UCSD-AML1 (cell line): ENCODE data around the gene KCTD5.
A peak's percentile ranks its signal among the peaks of the same experiment; 100 is the strongest.
"Not testable (repeated sequence)": the region's sequence is repeated elsewhere in the genome, so short reads cannot be mapped to it uniquely, and the experiment has no call there.

Experiments
- DNase-seq: peaks from one replicate; lab custom pipeline; 2025; ENCODE audit not compliant: unreplicated experiment; lab: John Stamatoyannopoulos, UW

Gene KCTD5, protein sequence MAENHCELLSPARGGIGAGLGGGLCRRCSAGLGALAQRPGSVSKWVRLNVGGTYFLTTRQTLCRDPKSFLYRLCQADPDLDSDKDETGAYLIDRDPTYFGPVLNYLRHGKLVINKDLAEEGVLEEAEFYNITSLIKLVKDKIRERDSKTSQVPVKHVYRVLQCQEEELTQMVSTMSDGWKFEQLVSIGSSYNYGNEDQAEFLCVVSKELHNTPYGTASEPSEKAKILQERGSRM

DNA sequence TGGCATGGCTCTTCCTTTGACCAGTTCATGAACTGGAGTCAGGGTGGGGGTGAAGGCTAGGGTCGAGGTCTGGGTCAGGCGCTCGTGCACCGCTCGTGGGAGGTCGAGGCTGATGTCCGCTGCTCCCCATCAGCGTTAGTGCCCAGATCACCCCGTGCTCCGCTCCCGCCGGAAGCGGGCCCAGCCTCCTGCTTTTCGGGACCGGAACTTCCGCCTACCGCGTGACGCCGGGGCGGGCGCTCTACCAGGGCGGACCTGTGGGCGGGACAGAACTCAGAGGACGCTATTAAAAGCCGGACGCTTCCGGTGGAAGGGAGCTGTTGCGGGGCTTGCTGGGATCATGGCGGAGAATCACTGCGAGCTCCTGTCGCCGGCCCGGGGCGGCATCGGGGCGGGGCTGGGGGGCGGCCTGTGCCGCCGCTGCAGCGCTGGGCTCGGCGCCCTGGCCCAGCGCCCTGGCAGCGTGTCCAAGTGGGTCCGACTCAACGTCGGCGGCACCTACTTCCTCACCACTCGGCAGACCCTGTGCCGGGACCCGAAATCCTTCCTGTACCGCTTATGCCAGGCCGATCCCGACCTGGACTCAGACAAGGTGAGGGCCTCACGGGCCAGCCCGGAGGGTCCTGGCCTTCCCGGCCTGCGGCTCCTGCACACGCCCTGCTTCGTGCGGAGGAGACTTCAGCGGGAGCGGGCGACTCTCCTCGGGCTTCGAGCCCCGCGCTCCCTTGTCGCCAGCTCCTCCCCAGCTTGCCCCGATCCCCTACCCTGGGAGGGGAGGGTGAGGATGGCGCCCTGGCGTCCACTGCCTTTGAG is at the start of gene KCTD5:
Gene KCTD5, plus strand, starts transcription at position 315 of the 813 bp plus-strand sequence. Its CDS starts 26 bp downstream, at position 341.
- peak; percentile 96 for DNase-seq

DNA sequence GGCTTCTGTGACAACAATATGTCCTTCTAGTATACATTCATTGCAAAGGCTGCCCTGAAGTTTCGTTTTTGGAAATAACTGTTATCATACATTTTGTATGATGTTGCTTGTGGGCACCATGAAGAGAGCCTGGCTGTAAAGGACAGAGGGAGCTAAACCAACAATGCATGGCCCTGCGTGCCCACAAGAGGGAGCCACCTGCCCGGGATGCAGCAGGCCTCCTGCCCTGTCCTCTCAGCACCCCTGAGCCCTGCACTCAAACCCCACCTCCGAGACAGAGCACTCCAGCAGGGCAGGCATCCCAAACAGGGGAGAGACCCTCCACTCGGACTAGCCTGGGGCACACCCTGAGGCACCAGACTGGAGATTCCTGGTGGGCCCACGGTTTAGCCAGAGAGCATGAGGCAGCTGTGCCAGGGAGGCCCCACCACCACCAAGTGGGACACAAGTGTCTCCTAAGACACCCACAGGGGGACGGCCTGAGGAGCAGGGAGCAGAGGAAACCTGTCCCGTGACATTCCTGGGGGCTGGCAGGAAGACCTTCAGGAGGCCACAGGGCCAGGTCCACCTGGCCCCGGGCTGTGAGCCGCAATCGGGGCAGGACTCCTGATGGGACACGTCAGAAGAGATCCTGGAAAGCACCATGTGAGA is 43.1 kb upstream of the KCTD5 start:
- DNase-seq, result not testable (repeated sequence)

DNA sequence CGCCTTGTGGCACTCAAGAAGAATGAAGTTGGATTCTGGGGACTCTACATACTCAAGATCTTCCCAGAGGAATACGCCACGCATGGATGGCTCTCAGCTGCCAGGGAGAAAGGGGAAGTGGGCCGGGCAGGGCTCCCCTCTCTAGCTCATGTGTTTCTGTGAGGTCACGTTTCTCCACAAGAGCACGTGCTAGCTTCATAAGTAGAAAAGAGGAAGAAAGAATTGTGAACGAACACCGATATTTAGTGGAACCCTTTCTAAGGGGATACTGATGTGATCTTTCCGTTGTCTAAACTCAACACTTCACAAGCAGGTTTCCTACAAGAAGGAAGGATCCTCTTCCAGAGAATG is 42.6 kb upstream of the KCTD5 start:
- DNase-seq, result not testable (repeated sequence)

DNA sequence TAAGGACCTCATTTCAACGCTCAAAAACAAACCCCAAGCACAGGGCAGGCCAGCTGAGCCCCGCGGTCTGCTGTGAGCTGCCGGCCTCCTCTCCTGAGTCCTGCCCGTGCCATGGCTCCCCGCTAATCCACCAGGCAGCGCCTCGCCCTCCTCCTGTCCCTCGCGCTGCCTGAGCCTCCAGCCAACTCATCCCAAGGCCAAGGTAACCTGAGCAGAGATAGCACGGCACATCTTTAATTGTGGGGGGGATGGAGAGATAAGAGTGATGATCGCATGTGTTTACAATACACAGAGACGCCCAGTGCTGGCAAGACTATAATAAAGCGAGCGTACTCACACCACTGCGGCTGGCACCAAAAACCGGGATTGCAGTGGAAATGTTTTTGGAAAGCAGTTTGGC is 39.8 kb upstream of the KCTD5 start:
- not testable (repeated sequence) for DNase-seq

DNA sequence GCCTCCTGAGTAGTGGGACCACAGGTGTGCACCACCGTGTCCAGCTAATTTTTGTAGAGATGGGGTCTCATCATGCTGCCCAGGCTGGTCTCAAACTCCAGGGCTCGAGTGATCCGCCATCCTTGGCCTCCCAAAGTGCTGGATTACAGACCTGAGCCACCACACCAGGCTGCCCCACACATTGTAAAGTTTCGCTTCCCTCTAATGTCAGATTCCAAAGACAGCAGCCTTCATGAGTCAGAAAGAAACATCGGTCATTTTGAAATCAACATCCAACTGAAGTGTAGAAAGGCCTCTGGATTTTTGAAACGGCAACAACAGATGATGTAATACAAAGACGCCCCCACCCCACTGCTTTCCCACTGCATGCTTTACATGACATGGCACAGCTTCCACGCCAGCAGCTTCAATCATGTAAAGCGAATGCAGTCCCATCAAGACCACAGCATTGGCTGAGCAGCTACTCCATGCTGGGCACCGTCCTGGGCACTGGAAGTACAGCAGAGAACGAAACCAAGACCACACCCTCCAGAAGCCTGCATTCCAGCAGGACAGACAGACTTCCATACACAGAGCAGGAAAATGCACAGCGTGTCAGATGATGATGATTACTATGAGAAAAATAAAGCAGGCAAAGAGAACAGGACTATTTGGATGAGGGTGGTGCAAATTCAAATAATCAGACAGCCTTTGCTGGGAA is 37.4 kb upstream of the KCTD5 start:
- not testable (repeated sequence) for DNase-seq

DNA sequence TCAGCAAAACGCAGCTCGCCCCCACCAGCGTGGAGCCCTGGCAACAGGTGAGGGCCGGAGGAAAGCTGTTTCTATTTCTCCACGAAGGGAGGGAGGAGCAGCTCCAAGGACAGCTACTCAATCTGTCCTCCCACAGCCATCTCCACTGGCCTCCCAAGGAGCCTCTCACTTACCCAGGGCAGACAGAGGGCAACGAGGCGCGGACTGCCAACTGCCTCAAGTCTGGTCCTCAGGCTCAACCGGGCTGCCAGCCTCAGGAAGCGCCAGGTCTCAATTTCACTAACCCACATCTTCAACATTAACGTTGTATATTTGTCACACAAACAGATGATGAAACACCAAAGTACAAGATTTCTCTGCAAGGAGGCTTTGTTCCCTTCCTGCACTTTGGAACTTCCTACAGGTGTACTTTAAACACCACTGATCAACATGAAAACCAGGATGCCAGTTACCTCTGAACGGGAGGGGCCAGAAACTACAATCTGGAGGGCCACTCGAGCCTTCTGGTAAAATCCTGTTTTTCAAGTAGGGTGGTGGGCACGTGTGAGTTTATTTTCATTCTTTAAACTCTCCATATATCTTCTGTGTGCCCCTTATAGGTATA is 31.0 kb upstream of the KCTD5 start:
- DNase-seq, result not testable (repeated sequence)

DNA sequence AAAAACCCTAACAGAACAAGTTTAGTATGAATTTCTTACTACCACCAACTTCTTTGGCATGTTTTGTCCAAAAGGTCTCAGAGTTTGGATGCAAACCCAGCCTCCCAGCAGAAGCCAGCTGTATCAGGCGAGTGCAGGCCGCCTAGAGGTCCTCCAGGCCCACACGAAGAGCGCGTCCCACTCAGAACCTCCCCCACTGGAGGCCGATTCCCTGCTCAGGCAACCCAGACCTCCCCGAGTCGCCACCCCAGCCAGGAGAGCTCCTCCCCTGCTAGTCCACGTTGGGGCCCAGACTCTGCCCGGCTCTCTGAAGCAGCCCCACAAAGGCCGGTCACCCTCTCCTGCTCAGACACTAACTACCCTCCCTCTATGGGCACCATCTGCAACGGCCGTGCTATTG is 28.4 kb upstream of the KCTD5 start:
- DNase-seq, result not testable (repeated sequence)

DNA sequence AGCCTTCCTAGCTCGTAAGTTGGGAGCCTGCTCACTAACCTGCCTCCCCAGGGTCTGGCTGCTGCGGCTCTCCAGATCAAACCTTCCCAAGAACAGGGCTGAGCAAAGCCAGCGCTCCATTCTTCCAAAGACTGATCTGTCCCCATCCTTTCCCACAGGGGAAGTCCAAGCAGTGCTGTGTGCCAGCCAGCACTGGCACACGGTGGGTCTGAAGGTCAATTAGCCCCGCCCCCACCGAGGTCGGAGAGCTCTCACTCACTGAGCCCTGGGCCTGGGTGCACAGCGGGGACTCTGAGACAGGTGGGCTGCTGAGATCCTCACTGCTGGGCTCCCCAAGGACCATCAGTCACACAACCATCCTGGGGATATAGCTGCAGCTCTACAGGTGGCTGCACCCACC is 27.4 kb upstream of the KCTD5 start:
- DNase-seq, result not testable (repeated sequence)

DNA sequence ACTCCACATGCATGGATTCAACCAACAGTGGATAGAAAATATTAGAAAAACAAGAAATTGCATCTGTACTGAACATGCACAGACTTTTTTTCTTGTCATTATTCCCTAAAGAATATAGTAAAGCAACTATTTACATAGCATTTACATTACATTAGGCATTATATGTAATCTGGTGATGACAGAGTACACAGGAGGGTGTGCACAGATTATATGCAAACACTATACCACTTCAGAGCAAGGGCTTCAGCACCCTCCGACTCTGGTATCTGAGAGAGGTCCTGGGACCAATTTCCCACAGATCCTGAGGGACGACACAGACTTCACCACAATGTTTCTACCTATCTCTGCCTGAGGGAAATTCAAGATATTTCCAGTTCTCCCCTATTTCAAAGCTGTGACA is 25.3 kb upstream of the KCTD5 start:
- DNase-seq, result no peak

DNA sequence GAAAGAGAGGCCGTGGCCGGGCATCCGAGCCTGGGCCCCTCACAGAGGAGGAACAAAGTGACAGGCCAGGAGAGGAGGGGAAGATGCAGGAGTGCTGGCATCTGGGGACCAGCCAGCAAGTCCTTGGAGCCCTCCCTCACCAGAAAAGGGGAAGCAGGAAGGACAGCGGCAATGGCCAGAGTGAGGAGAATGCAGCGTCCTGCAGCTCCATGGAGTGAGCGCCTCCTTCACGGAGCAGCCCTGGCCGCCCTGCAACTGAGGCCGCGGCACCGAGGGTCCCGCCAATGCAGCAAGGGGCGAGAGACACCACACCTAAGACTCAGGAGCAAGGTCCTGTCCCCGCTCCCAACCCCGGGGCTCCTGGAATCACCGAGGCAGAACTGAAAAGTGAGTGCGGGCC is 24.5 kb upstream of the KCTD5 start:
- DNase-seq, result not testable (repeated sequence)

DNA sequence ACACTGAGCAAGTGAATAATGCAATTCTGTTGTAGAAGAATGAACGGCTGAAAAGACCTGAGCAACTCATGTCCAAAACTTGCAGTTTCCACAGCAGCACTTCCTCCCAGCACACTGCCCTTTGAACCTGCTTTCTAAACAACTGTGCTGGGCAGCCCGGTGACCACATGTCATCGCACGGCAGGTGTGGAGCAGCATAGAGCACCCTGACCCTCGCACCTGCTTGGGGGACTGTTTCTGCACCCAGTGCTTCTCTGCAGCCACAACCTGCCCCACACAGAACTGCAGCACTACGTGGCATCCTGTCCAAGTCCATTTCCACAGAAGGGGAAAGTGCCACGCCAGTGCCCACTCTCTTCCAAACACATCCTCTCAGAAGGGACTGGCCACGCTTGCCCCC is 22.8 kb upstream of the KCTD5 start:
- DNase-seq, result not testable (repeated sequence)

DNA sequence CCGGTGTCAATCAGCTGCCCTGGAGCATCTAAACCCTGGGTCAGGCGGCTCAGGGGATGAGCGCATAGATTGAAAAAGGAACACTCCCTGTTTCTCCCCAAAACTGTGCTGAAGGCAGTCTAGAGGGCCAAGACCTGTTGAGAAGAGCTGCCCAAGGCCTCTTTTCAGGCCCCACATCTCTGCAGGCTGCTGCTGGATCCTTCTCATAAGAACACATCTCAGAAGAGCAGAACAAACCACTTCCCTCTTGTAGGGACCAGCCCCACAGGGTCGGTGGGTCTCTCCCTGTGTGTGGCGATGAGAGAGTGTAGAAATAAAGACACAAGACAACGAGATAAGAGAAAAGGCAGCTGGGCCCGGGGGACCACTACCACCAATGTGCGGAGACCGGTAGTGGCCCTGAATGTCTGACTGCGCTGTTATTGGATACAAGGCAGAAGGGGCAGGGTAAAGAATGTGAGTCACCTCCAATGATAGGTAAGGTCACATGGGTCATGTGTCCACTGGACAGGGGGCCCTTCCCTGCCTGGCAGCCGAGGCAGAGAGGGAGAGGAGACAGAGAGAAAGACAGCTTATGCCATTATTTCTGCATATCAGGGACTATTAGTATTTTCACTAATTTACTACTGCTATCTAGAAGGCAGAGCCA is 22.2 kb upstream of the KCTD5 start:
- DNase-seq, result not testable (repeated sequence)

DNA sequence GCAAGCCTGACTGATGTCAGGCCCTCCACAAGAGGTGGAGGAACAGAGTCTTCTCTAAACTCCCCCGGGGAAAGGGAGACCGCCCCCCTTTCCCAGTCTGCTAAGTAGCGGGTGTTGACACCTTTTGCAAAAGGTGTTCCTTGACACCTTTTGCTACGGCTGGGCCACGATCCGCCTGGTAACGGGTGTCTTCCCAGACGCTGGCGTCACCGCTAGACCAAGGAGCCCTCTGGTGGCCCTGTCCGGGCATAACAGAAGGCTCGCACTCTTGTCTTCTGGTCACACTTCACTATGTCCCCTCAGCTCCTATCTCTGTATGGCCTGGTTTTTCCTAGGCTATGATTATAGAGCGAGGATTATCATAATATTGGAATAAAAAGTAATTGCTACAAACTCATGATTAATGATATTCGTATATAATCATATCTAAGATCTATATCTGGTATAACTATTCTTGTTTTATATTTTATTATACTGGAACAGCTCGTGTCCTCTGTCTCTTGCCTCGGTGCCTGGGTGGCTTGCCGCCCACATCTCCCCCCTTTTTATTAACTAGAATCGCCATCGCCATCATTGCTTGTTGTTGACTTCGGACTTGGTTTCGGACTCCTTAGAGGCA is 21.5 kb upstream of the KCTD5 start:
- DNase-seq, result peak; percentile 27

DNA sequence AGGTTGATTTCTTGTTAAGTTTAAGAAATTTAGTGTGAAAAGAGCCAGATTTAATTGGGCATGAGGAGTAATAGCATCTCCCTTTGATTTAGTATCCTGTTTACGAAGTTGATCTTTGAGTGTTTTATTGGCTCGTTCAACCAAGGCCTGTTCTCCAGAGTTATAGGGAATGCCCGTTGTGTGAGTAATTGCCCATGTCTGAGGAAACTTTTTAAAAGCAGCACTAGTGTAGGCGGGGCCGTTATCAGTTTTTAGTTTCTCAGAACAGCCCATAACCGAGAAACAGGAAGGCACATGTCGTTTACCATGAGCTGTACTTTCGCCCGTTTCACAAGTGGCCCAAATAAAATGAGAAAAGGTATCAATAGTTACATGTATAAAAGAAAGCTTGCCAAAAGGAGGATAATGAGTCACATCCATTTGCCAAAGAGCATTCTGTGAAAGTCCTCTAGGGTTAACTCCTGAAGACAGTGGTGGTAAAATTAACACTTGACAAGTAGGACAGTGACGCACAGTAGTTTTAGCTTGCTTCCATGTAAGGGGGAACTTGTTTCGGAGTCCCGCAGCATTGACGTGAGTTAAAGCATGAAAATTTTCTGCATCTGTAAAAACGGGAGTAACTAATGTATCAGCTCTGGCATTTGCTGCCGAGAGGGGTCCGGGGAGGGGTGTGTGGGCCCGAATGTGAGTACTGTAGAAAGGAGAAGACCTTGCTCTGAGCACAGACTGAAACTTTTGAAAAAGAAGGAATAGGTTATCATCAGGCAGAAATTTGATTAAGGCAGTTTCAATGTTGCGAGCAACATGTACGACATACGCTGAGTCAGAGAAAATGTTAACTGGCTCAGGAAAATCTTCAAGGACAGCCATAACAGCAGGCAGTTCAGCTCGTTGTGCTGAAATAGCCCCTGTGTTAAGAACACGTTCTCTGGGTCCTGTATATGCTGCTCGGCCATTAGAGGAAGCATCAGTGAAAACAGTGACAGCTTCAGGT is 18.5 kb upstream of the KCTD5 start:
- no peak for DNase-seq

DNA sequence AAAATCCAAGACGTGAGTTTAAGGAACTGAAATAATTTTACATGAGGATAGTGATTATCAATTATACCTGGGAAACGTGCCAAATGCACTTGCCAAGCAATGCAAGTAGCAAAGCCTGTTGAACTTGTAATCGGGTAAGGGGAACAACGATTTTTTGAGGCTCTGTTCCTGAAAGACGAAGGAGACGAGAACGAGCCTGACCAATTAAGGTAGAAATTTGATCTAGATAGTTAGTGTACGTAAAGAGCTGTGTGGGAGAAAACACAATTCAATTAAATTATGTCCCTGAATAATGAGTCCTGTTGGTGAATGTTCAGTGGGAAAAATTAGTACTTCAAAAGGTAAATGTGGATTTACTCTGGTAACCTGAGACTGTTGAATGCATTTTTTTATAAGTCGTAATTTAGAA is 17.7 kb upstream of the KCTD5 start:
- DNase-seq, result no peak

DNA sequence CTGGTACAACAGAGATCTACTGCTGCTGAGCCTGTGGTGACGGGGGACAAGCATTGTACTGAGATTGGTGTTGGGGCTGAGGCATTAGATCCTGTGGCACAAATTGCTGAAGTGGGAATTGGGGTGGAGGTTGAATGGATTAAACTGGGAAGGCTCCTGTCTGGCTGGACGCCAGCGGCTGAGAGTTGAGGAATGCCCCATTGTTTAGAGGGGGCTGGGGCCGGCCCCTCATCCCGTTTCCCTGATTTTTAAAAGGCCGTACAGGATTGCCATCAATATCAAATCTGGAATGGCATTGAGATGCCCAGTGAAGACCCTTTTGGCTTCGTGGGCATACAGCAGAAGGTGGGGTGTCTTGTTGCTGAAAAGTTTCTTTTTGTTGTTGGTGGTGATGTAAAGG is 15.7 kb upstream of the KCTD5 start:
- not testable (repeated sequence) for DNase-seq

DNA sequence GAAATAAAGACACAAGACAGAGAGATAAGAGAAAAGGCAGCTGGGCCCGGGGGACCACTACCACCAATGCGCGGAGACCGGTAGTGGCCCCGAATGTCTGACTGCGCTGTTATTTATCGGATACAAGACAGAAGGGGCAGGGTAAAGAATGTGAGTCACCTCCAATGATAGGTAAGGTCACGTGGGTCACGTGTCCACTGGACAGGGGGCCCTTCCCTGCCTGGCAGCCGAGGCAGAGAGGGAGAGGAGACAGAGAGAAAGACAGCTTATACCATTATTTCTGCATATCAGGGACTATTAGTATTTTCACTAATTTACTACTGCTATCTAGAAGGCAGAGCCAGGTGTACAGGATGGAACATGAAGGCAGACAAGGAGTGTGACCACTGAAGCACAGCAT is 12.7 kb upstream of the KCTD5 start:
- not testable (repeated sequence) for DNase-seq

DNA sequence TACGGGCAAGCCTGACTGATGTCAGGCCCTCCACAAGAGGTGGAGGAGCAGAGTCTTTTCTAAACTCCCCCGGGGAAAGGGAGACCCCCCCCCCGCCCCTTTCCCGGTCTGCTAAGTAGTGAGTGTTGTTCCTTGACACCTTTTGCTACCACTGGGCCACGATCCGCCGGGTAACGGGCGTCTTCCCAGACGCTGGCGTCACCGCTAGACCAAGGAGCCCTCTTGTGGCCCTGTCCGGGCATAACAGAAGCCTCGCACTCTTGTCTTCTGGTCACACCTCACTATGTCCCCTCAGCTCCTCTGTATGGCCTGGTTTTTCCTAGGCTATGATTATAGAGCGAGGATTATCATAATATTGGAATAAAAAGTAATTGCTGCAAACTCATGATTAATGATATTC is 12.3 kb upstream of the KCTD5 start:
- DNase-seq, result peak; percentile 52

DNA sequence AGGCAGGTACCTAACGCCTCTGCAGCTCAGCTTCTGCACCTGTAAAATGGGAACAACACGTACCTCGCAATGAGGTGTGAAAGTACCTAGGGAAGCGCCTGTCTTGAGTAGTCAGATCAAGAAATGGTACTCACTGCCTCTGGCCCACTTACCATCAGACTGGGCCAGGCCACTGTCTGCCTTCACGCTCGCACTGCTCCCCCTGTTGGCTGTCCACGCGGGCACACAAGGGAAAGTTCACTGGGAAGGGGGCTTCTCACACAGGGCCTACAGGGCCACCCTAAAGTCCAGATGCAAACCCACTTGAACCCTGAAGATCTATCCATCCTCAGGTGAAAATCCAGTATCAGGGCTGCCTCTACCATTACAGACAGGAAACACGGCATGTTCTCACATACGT is 11.1 kb upstream of the KCTD5 start:
- not testable (repeated sequence) for DNase-seq
